Right lobe of liver (tissue), 6 donors: Measurements from ENCODE around the gene PRR13. TPM values are rescaled to one million over a fixed set of nuclear protein-coding genes. Genes with fewer than 3 reads are reported as not detected.

ENCODE experiments used
- ATAC-seq, 4 donors: fragments of 200-7000 bp; cut with Tn5 transposase; one replicate each; pipeline ENCODE4 v1.9.1; 2020; ENCODE audit warnings: mild to moderate bottlenecking in 4 of 4, moderate library complexity in 4 of 4
- DNase-seq, 3 donors: peaks; one replicate each; pipeline ENCODE4 v3.0.0-alpha.2; 2020
- H3K27ac ChIP-seq, 3 donors: fragments of 200-600 bp; one replicate each; pipeline ENCODE4 v1.8.0; 2022
- H3K27me3 ChIP-seq, 2 donors: fragments of 200-600 bp; one replicate each; pipeline ENCODE4 v1.8.0; 2022
- H3K36me3 ChIP-seq, 4 donors: fragments of 200-600 bp; sonication (generic) in 1 of 4; one replicate each; pipeline versions ENCODE4 v1.5.1 to v1.8.0; 2017 to 2022; ENCODE audit warnings: control low read depth in 1 of 4
- H3K4me1 ChIP-seq, 4 donors: fragments of 200-600 bp; sonication (generic) in 1 of 4; one replicate each; pipeline versions ENCODE4 v1.5.1 to v1.8.0; 2017 to 2022; ENCODE audit warnings: control low read depth in 1 of 4
- H3K4me3 ChIP-seq, 3 donors: fragments of 200-600 bp; one replicate each; pipeline ENCODE4 v1.8.0; 2022
- H3K9me3 ChIP-seq, 4 donors: fragments of 200-600 bp; sonication (generic) in 1 of 4; one replicate each; pipeline versions ENCODE4 v1.5.1 to v1.8.0; 2017 to 2022; ENCODE audit warnings: control low read depth in 1 of 4
- CTCF ChIP-seq, 4 donors: fragments of 200-600 bp in 3 of 4; fragments of 450-650 bp in 1 of 4; IDR thresholded peaks; one replicate each; pipeline versions ENCODE4 v1.5.1 to v1.8.0; 2016 to 2022; ENCODE audit warnings: antibody characterized with exemption in 4 of 4, mild to moderate bottlenecking in 2 of 4
- POLR2A ChIP-seq: fragments of 450-650 bp; IDR thresholded peaks from one replicate; pipeline ENCODE4 v1.6.1; 2017; ENCODE audit warnings: antibody characterized with exemption, mild to moderate bottlenecking
- WGBS: methylation state at CpG from one replicate; pipeline ENCODE4 v1.1.6; 2018; ENCODE audit warnings: low coverage, low lambda C conversion rate; ENCODE audit not compliant: insufficient coverage; ENCODE audit errors: missing lambda C conversion rate; 5-methylcytosine and 5-hydroxymethylcytosine counted together
- intact Hi-C, 2 donors: fragments of 100-400 bp; cut with DNase I; formaldehyde crosslinking; loops; one replicate each; pipeline versions ENCODE4 v1.11.2 to v1.14.1; 2022
- total RNA-seq, 6 experiments: library from RNA; depleted of rRNA in 2 of 6; stranded (reverse); fragments of >200 nt in 2 of 6; fragmentation: NEBNext Ultra II Directional in 3 of 6; extraction: Animal tissue kit (Norgen Biotek cat#: 25700) in 3 of 6; gene quantifications; one replicate each; pipeline versions ENCODE4 v1.1.0 to v1.2.4, GENCODE V29; 2016 to 2023
- donor health status: DM: no; HTN: yes; CAD: no.
- donor health status: DM: no; HTN: no; CAD: no.
- donor health status: DM: no; HTN: no; CAD: no.
- donor health status: DM: no; HTN: yes; CAD: no.
- donor health status: DM: no; HTN: yes; CAD: no.

The PRR13 gene
- total RNA-seq, 6 experiments from 2014 or later: 35.9 to 91.2 (median 61.0) TPM

- H3K36me3 ChIP-seq: peaks cover 7 to 24% (median 17%) of the 10 kb centered on the region in 4 donors
- DNase-seq (peak; percentile 98 to 99 (median 99)), ATAC-seq (peak; percentile 94 to 97 (median 94))
- whole genome bisulfite sequencing: under 1% methylated on average over 14 of the region's 32 CpGs
- TF ChIP-seq POLR2A (peak; percentile 51), CTCF (IDR thresholded peaks at IDR 0.05) (peak; percentile 85 to 93 (median 90))
- H3K4me3 ChIP-seq: peak within 1 kb of the TSS; percentile 63 to 89 (median 76)
- peak within 1 kb of the TSS; percentile 81 to 92 (median 92) for H3K27ac ChIP-seq
- H3K4me1 ChIP-seq: peaks cover 0 to 15% (median 4%) of the 10 kb centered on the region in 4 donors
- intact Hi-C loops: loop anchor here in 1 of 2 donors (5.0 kb wide), 1 partner anchor 36 kb away; no protein-coding TSS in a partner anchor
- H3K9me3 ChIP-seq: no peaks in the 10 kb centered on the region
- no peaks in the 10 kb centered on the region for H3K27me3 ChIP-seq
Measured at GRCh38 chr12:53451661-53452158, 10.2 kb downstream of the PRR13 start, which contains the start of gene PCBP2. TSS of gene PCBP2 (plus strand) at chr12:53452102. CDS start at chr12:53454801, 2,699 bp downstream.

GRCh38 chr12:53452159-53453077 is 10.9 kb downstream of the PRR13 start:
- Histone ChIP-seq H3K36me3 (peaks cover 10 to 31% (median 22%) of the 10 kb centered on the region in 4 donors), H3K4me3 (peak overlapping the region; percentile 63 to 89 (median 76)), H3K27me3 (no peaks in the 10 kb centered on the region), H3K9me3 (no peaks in the 10 kb centered on the region), H3K4me1 (peaks cover 0 to 15% (median 4%) of the 10 kb centered on the region in 4 donors), H3K27ac (peak overlapping the region; percentile 81 to 92 (median 92))
- peak; percentile 68 to 76 (median 72) for ATAC-seq
- WGBS: 1% methylated on average over 53 of the region's 82 CpGs
- TF ChIP-seq POLR2A (no peak), CTCF (IDR thresholded peaks at IDR 0.05) (peak; percentile 8 to 49 (median 38))
- intact Hi-C loops: loop anchor here in 1 of 2 donors (5.0 kb wide), 1 partner anchor 35 kb away; no protein-coding TSS in a partner anchor
- DNase-seq: peak; percentile 86 to 88 (median 88)

- Histone ChIP-seq H3K27me3 (no peaks in the 10 kb centered on the region), H3K9me3 (no peaks in the 10 kb centered on the region), H3K36me3 (peaks cover 21 to 48% (median 37%) of the 10 kb centered on the region in 4 donors), H3K4me3 (no peak overlapping the region), H3K4me1 (peaks cover 0 to 15% (median 4%) of the 10 kb centered on the region in 4 donors), H3K27ac (no peak overlapping the region)
- 24% methylated on average over 6 of the region's 6 CpGs for WGBS
- TF ChIP-seq POLR2A (no peak), CTCF (IDR thresholded peaks at IDR 0.05) (no peak)
- intact Hi-C loops: loop anchor here in 1 of 2 donors (5.0 kb wide), 1 partner anchor 33 kb away; no protein-coding TSS in a partner anchor
- DNase-seq (no peak), ATAC-seq (no peak)
Measured at GRCh38 chr12:53453953-53454640, 12.6 kb downstream of the PRR13 start.

- Histone ChIP-seq H3K27ac (no peak overlapping the region), H3K27me3 (no peaks in the 10 kb centered on the region), H3K4me1 (peaks cover 0 to 15% (median 4%) of the 10 kb centered on the region in 4 donors), H3K36me3 (peaks cover 25 to 54% (median 42%) of the 10 kb centered on the region in 4 donors), H3K4me3 (no peak overlapping the region), H3K9me3 (no peaks in the 10 kb centered on the region)
- ATAC-seq (no peak), DNase-seq (no peak)
- intact Hi-C loops: loop anchor here in 1 of 2 donors (5.0 kb wide), 1 partner anchor 33 kb away; no protein-coding TSS in a partner anchor
- 0% methylated on average over 2 of the region's 3 CpGs for WGBS
- TF ChIP-seq POLR2A (no peak), CTCF (IDR thresholded peaks at IDR 0.05) (no peak)
Measured at GRCh38 chr12:53454707-53455106, 13.2 kb downstream of the PRR13 start.
